Glutamatergic neuron (in vitro differentiated cells): Measurements from ENCODE around the gene PEX11G. TPM values are rescaled to one million over a fixed set of nuclear protein-coding genes. Genes with fewer than 3 reads are reported as not detected.
"Not testable (repeated sequence)": the region's sequence is repeated elsewhere in the genome, so short reads cannot be mapped to it uniquely, and the experiment has no call there.

Experiments
- DNase-seq: peaks from one replicate; pipeline ENCODE4 v3.0.0; 2022
- H3K27ac Mint-ChIP-seq: one replicate; pipeline ENCODE4 v1.8.0; 2020; ENCODE audit warnings: mild to moderate bottlenecking, mixed read lengths, inconsistent platforms; ENCODE audit not compliant: unreplicated experiment
- H3K27me3 Mint-ChIP-seq: one replicate; pipeline ENCODE4 v1.8.0; 2020; ENCODE audit warnings: mild to moderate bottlenecking, moderate library complexity, mixed read lengths, inconsistent platforms; ENCODE audit not compliant: unreplicated experiment
- H3K36me3 Mint-ChIP-seq: one replicate; pipeline ENCODE4 v1.8.0; 2020; ENCODE audit warnings: mild to moderate bottlenecking, mixed read lengths, inconsistent platforms; ENCODE audit not compliant: unreplicated experiment
- H3K4me1 Mint-ChIP-seq: one replicate; pipeline ENCODE4 v1.8.0; 2020; ENCODE audit warnings: mild to moderate bottlenecking, low read depth, mixed read lengths, inconsistent platforms; ENCODE audit not compliant: unreplicated experiment
- H3K4me3 Mint-ChIP-seq: one replicate; pipeline ENCODE4 v1.8.0; 2020; ENCODE audit warnings: mild to moderate bottlenecking, mixed read lengths, inconsistent platforms; ENCODE audit not compliant: unreplicated experiment
- H3K9me3 Mint-ChIP-seq: one replicate; pipeline ENCODE4 v1.8.0; 2020; ENCODE audit warnings: mild to moderate bottlenecking, moderate library complexity, mixed read lengths, inconsistent platforms; ENCODE audit not compliant: unreplicated experiment
- total RNA-seq: library from RNA; stranded (reverse); fragmentation: NEBNext Ultra II Directional; extraction: Animal tissue kit (Norgen Biotek cat#: 25700); gene quantifications from one replicate; pipeline ENCODE4 v1.2.1, GENCODE V29; 2021; ENCODE audit not compliant: unreplicated experiment
- TF ChIP-seq, protein P1 (sequence below): fragments of 200-600 bp; sonication (generic); IDR thresholded peaks from one replicate; pipeline ENCODE4 v1.5.0; 2021; ENCODE audit not compliant: partially characterized antibody, unreplicated experiment

Gene PEX11G
- total RNA-seq, 1 donor from 2014 or later, result 2.6 TPM

DNA sequence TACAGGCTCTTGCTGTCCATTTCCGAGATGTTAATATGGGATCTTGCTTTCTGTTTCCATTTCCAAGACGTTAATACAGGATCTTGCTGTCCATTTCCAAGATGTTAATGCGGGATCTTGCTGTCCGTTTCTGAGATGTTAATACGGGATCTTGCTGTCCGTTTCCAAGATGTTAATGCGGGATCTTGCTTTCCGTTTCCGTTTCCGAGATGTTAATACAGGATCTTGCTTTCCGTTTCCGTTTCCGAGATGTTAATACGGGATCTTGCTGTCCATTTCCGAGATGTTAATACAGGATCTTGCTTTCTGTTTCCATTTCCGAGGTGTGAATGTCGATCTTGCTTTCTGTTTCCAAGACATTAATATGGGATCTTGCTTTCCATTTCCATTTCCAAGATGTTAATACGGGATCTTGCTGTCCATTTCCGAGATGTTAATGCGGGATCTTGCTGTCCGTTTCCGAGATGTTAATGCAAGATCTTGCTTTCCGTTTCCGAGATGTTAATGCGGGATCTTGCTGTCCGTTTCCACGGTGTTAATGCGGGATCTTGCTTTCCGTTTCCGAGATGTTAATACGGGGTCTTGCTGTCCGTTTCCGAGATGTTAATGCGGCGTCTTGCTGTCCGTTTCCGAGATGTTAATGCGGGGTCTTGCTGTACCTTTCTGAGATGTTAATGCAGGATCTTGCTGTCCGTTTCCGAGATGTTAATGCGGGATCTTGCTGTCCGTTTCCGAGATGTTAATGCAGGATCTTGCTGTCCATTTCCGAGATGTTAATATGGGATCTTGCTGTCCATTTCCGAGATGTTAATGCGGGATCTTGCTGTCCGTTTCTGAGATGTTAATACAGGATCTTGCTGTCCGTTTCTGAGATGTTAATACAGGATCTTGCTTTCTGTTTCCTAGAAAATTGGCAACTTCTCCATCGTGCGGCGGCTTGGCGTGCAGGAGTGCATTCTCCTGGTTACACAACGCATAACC is 38.3 kb downstream of the PEX11G start:
- peaks cover 37% of the 10 kb centered on the region for H3K36me3 Mint-ChIP-seq
- H3K27ac Mint-ChIP-seq, result no peak overlapping the region
- no peak overlapping the region for H3K4me3 Mint-ChIP-seq
- H3K27me3 Mint-ChIP-seq, result no peaks in the 10 kb centered on the region
- no peak for DNase-seq
- no peaks in the 10 kb centered on the region for H3K4me1 Mint-ChIP-seq
- peaks cover 9% of the 10 kb centered on the region for H3K9me3 Mint-ChIP-seq
- TF ChIP-seq, protein P1, sequence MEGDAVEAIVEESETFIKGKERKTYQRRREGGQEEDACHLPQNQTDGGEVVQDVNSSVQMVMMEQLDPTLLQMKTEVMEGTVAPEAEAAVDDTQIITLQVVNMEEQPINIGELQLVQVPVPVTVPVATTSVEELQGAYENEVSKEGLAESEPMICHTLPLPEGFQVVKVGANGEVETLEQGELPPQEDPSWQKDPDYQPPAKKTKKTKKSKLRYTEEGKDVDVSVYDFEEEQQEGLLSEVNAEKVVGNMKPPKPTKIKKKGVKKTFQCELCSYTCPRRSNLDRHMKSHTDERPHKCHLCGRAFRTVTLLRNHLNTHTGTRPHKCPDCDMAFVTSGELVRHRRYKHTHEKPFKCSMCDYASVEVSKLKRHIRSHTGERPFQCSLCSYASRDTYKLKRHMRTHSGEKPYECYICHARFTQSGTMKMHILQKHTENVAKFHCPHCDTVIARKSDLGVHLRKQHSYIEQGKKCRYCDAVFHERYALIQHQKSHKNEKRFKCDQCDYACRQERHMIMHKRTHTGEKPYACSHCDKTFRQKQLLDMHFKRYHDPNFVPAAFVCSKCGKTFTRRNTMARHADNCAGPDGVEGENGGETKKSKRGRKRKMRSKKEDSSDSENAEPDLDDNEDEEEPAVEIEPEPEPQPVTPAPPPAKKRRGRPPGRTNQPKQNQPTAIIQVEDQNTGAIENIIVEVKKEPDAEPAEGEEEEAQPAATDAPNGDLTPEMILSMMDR, result no peak

DNA sequence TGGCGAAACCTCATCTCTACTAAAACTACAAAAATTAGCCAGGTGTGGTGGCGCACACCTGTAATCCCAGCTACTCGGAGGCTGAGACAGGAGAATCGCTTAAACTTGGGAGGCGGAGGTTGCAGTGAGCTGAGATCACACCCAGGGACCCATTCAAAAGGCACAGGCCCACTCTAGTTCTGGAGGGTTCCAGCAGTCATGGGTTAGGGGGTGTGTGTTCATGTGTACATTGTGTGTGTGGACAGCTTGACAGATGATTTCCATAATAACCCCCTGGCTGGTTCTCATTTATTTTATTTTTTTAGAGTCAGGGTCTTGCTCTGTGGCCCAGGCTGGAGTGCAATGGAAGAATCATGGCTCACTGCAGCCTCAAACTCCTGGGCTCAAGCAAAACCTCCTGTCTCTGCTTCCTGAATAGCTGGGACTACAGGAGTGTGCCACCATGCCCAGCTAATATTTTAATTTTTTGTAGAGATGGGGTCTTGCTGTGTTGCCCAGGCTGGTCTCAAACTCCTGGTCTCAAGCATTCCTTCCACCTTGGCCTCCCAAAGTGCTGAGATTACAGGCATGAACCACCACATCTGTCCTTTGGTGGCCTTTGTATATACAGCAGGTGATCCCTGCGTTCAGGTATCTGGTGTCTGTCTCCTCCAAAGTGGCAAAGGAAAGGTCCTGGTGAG is 39.3 kb downstream of the PEX11G start:
- DNase-seq, H3K4me1 Mint-ChIP-seq, H3K27me3 Mint-ChIP-seq, H3K27ac Mint-ChIP-seq, H3K4me3 Mint-ChIP-seq, H3K9me3 Mint-ChIP-seq: not testable (repeated sequence)
- H3K36me3 Mint-ChIP-seq, result peaks cover 30% of the 10 kb centered on the region

DNA sequence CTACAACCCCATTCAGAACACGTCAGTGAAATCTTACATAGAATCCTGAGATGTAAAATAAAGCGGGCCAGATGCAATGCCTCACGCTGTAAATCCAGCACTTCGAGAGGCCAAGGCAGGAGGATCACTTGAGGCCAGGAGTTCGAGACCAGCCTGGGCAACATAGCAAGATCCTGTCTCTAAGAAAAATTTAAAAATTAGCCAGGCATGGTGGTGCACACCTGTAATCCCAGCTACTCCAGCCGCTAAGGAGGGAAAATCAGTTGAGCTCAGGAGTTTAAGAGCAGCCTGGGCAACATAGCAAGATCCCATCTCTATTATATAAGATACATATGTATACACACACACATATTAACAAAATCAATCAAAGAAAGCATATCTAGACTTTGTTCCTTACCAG is 41.2 kb downstream of the PEX11G start:
- Mint-ChIP-seq H3K9me3 (peaks cover 9% of the 10 kb centered on the region), H3K27ac (no peak overlapping the region), H3K36me3 (peaks cover 21% of the 10 kb centered on the region), H3K4me1 (no peaks in the 10 kb centered on the region), H3K4me3 (no peak overlapping the region), H3K27me3 (no peaks in the 10 kb centered on the region)
- TF ChIP-seq, protein P1, result no peak
- no peak for DNase-seq

DNA sequence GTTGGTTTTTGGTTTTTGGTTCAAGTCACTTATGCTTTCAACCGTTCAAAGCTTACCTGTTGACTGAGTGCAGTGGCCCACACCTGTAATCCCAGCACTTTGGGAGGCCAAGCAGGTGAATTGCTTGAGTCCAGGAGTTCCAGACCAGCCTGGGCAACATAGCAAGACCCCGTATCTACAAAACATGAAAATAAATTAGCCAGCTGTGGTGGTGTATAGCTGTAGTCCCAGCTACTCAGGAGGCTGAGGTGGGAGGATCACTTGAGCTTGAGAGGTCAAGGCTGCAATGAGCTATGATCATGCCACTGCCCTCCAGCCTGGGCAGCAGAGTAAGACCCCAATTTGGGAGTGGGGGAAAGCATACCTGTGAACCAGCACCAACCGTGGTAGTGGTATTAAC is 43.7 kb downstream of the PEX11G start:
- H3K27ac Mint-ChIP-seq, result no peak overlapping the region
- peaks cover 11% of the 10 kb centered on the region for H3K36me3 Mint-ChIP-seq
- H3K4me1 Mint-ChIP-seq, result no peaks in the 10 kb centered on the region
- H3K9me3 Mint-ChIP-seq, result peaks cover 3% of the 10 kb centered on the region
- TF ChIP-seq, protein P1, result no peak
- H3K4me3 Mint-ChIP-seq, result no peak overlapping the region
- no peak for DNase-seq
- H3K27me3 Mint-ChIP-seq, result peaks cover 2% of the 10 kb centered on the region

DNA sequence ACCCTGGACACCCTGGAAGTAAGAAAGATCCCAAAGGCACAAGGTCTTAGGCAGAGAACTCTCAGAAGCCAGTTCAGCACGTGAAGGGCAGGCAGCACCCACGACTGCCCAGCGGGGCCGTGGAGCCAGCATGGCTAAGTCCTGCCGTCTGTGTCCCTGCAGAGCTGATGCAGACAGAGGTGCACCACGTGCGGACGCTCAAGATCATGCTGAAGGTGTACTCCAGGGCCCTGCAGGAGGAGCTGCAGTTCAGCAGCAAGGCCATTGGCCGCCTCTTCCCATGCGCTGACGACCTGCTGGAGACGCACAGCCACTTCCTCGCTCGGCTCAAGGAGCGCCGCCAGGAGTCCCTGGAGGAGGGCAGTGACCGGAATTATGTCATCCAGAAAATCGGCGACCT is 44.8 kb downstream of the PEX11G start:
- peaks cover 3% of the 10 kb centered on the region for H3K9me3 Mint-ChIP-seq
- no peaks in the 10 kb centered on the region for H3K4me1 Mint-ChIP-seq
- no peak for DNase-seq
- peaks cover 10% of the 10 kb centered on the region for H3K36me3 Mint-ChIP-seq
- H3K27me3 Mint-ChIP-seq, result peaks cover 2% of the 10 kb centered on the region
- H3K4me3 Mint-ChIP-seq, result no peak overlapping the region
- no peak overlapping the region for H3K27ac Mint-ChIP-seq
- TF ChIP-seq, protein P1, result no peak
